IPS-18a (cell line): ENCODE results near the gene TDRD6.

ENCODE experiments used
- H3K27ac ChIP-seq: one replicate; pipeline ENCODE4 v1.5.1; 2013; ENCODE audit warnings: low read length
- H3K27me3 ChIP-seq: one replicate; pipeline ENCODE4 v1.6.1; 2013; ENCODE audit warnings: mild to moderate bottlenecking, low read length; ENCODE audit not compliant: control insufficient read depth, insufficient read depth
- H3K36me3 ChIP-seq: one replicate; pipeline ENCODE4 v1.6.1; 2013; ENCODE audit warnings: low read depth, low read length; ENCODE audit not compliant: control insufficient read depth
- H3K4me1 ChIP-seq: one replicate; pipeline ENCODE4 v1.6.1; 2013; ENCODE audit warnings: low read depth, low read length; ENCODE audit not compliant: control insufficient read depth
- H3K4me3 ChIP-seq: one replicate; pipeline ENCODE4 v1.5.1; 2013; ENCODE audit warnings: low read length
- H3K9ac ChIP-seq: one replicate; pipeline ENCODE4 v1.6.1; 2013; ENCODE audit warnings: mild to moderate bottlenecking, low read length, moderate library complexity
- H3K9me3 ChIP-seq: one replicate; pipeline ENCODE4 v1.6.1; 2013; ENCODE audit warnings: low read depth, low read length; ENCODE audit not compliant: control insufficient read depth

Gene TDRD6

DNA sequence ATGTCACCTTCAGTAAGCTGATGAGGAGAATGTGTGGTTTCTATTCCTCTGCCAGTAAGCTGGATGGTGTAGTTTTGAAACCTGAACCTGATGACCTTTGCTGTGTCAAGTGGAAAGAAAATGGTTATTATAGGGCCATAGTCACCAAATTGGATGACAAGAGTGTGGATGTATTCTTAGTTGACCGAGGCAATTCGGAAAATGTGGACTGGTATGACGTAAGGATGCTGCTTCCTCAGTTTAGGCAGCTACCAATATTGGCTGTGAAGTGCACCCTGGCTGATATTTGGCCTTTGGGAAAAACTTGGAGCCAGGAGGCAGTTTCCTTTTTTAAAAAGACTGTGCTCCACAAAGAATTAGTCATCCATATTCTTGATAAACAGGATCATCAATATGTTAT, 2.0 kb downstream of the TDRD6 start:
- no peak overlapping the region for H3K9ac ChIP-seq
- H3K9me3 ChIP-seq, result no peaks in the 10 kb centered on the region
- no peaks in the 10 kb centered on the region for H3K27me3 ChIP-seq
- no peak overlapping the region for H3K4me3 ChIP-seq
- H3K27ac ChIP-seq, result no peak overlapping the region
- H3K4me1 ChIP-seq, result no peaks in the 10 kb centered on the region
- H3K36me3 ChIP-seq, result no peaks in the 10 kb centered on the region

DNA sequence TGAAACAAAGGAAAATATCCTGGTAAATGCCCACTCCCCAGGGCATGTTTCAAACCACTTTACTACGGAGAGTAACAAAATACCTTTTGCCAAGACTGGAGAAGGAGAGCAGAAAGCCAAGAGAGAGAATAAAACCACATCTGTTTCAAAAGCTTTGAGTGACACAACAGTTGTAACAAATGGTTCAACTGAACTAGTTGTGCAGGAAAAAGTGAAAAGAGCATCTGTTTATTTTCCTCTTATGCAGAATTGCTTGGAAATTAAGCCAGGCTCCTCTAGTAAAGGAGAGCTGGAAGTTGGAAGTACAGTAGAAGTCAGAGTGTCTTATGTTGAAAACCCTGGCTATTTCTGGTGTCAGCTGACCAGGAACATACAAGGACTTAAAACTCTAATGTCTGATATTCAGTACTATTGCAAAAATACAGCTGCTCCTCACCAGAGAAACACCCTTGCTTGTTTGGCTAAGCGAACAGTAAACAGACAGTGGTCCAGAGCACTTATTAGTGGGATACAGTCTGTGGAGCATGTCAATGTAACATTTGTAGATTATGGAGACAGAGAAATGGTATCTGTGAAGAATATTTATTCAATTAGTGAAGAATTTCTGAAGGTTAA, 2.6 kb downstream of the TDRD6 start:
- Histone ChIP-seq H3K4me3 (no peak overlapping the region), H3K36me3 (no peaks in the 10 kb centered on the region), H3K9me3 (no peaks in the 10 kb centered on the region), H3K4me1 (no peaks in the 10 kb centered on the region), H3K27me3 (no peaks in the 10 kb centered on the region), H3K27ac (no peak overlapping the region), H3K9ac (no peak overlapping the region)

DNA sequence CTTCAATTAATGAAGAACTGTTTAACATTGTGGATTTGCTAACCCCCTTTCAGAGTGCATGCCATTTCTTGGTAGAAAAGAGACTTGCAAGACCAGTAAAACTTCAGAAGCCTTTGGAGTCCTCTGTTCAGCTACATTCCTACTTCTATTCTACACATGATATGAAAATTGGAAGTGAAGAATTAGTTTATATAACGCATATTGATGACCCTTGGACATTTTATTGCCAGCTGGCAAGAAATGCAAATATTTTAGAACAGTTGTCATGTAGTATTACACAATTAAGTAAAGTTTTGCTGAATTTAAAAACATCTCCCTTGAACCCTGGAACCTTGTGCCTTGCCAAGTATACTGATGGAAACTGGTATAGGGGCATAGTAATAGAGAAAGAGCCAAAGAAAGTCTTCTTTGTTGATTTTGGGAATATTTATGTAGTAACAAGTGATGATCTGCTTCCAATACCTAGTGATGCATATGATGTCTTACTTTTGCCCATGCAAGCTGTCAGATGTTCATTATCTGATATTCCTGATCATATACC, 3.3 kb downstream of the TDRD6 start:
- H3K27me3 ChIP-seq, result no peaks in the 10 kb centered on the region

DNA sequence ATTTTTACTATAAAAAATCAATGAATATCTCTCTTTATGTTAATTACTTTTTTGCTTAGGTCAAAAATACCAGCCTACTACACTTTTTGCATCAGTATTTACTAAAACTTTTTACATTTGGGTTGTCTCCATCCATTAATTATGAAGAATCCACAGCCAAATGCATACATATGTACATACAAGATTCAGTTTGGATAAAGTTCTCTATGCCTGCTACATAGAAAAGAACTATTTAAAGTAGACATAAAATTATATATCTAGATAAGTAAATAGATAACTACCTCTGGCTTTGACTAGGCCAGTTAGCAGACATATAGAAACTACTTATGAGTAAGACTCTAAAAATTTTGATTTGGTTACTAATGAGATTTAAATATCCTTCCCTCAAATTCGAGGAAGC, 12.3 kb downstream of the TDRD6 start:
- no peaks in the 10 kb centered on the region for H3K9me3 ChIP-seq
- no peaks in the 10 kb centered on the region for H3K27me3 ChIP-seq
- H3K27ac ChIP-seq, result no peak overlapping the region
- no peak overlapping the region for H3K4me3 ChIP-seq
- no peaks in the 10 kb centered on the region for H3K36me3 ChIP-seq
- H3K9ac ChIP-seq, result no peak overlapping the region
- H3K4me1 ChIP-seq, result no peaks in the 10 kb centered on the region

More for the DNA sequence above, 3.3 kb downstream of the TDRD6 start:
- Histone ChIP-seq H3K4me1 (no peaks in the 10 kb centered on the region), H3K9me3 (no peaks in the 10 kb centered on the region), H3K9ac (no peak overlapping the region), H3K27ac (no peak overlapping the region), H3K36me3 (no peaks in the 10 kb centered on the region), H3K4me3 (no peak overlapping the region)

DNA sequence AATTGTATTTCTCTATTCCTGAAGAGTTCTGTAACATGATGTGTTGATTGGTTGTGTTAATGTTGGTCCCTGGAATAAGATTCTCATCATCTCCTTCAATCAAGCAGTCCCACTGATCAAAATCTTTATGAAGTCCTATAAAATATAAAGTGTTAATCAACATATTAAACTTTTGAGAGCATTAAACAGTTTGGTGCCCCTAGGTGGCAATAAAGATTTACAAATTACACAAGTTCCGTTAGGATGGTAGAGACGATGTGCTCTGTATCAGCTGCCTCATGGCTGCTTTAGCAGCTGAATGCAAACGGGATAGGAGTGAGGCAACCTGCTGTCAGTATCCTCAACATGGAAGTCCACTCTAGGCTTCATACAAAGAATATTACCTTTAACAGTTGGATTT, 16.9 kb downstream of the TDRD6 start:
- Histone ChIP-seq H3K4me3 (no peak overlapping the region), H3K9ac (no peak overlapping the region), H3K27ac (no peak overlapping the region), H3K4me1 (no peaks in the 10 kb centered on the region), H3K36me3 (no peaks in the 10 kb centered on the region), H3K9me3 (no peaks in the 10 kb centered on the region), H3K27me3 (no peaks in the 10 kb centered on the region)

DNA sequence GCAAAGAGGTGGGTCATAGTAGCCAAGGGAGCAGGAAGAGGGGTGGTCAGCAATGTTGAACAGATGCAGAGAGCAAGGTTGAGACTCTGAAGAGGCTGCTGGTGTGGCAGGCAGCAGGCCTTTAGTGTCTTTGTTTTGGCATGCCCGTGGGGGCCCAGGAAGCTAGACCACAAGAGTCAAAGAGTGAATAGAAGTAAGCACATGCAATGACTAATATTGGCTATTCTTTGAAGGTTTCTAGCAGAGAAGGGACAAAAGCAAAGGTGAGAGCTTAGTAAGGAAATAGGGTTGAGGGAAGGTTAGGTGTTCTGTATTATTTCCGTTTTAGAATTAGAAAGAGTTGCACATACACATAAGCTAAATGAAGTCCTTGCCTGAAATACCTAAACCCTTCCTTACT, 18.8 kb downstream of the TDRD6 start:
- H3K9me3 ChIP-seq, result no peaks in the 10 kb centered on the region
- no peaks in the 10 kb centered on the region for H3K4me1 ChIP-seq
- no peak overlapping the region for H3K9ac ChIP-seq

DNA sequence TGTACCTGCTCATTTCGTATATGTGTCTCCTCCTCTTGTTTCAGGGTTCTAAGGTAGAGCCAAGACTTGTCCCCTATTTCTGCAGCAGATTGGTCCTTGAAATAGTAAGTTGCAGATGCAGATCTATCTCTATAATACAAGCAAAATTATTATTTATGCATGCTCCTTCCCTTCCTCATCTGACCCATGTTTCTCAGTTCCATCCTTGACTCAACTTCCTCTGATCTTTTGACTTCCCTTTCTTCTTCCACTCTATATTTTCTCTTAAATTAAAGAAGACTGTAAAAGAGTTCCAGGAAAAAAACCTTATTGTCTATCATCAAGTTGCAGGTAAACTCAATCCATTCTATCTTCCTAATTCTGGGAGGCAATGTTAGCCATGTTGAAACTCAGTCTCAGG, 23.8 kb downstream of the TDRD6 start:
- H3K4me3 ChIP-seq, result no peak overlapping the region
- no peak overlapping the region for H3K27ac ChIP-seq
- no peaks in the 10 kb centered on the region for H3K27me3 ChIP-seq
- H3K4me1 ChIP-seq, result no peaks in the 10 kb centered on the region
- H3K9ac ChIP-seq, result no peak overlapping the region
- H3K9me3 ChIP-seq, result no peaks in the 10 kb centered on the region
- no peaks in the 10 kb centered on the region for H3K36me3 ChIP-seq

More for the DNA sequence above, 18.8 kb downstream of the TDRD6 start:
- H3K36me3 ChIP-seq, result no peaks in the 10 kb centered on the region
- no peak overlapping the region for H3K27ac ChIP-seq
- H3K4me3 ChIP-seq, result no peak overlapping the region
- H3K27me3 ChIP-seq, result no peaks in the 10 kb centered on the region

DNA sequence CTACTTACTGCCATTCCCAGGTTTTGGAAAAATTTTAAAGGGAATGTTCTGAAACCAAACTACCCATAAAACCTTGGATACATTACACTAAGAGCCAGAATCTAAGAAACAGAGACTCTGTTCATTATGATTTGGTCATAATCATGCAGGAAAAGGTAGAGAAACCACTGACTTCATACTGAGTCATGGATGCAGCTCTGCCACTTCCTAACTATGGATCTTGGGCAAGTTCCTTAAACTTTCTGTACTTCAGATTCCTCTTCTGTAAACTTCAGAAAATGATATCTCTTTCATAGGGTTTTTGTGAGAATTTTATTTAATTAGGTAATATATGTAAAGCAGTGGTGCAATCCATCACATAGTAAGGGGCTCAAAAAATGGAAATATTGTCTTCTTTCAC, 27.5 kb downstream of the TDRD6 start:
- Histone ChIP-seq H3K4me1 (no peaks in the 10 kb centered on the region), H3K9ac (no peak overlapping the region), H3K27ac (no peak overlapping the region), H3K27me3 (no peaks in the 10 kb centered on the region), H3K9me3 (no peaks in the 10 kb centered on the region), H3K36me3 (no peaks in the 10 kb centered on the region), H3K4me3 (no peak overlapping the region)

DNA sequence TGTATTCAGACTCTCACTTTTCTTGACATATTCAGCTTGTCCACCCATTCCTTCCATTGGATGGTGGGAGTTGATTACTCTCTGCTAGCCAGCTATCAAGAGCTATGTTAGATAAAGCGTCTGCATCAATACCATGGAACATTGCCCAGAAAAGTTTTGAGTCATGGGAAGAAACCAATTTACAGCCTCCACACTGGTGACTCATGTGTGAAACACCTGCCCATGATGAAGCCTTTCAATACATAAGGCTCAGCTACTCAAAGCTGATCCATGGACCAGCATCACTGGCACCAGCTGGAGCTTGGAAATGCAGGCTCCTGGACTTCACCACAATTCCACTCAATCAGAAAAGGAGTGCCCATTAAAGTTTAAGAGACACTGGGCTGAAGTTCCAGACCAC, 31.4 kb downstream of the TDRD6 start:
- H3K4me3 ChIP-seq, result no peak overlapping the region
- H3K36me3 ChIP-seq, result no peaks in the 10 kb centered on the region
- no peaks in the 10 kb centered on the region for H3K4me1 ChIP-seq
- H3K9ac ChIP-seq, result no peak overlapping the region
- H3K27ac ChIP-seq, result no peak overlapping the region
- no peaks in the 10 kb centered on the region for H3K9me3 ChIP-seq
- H3K27me3 ChIP-seq, result no peaks in the 10 kb centered on the region

DNA sequence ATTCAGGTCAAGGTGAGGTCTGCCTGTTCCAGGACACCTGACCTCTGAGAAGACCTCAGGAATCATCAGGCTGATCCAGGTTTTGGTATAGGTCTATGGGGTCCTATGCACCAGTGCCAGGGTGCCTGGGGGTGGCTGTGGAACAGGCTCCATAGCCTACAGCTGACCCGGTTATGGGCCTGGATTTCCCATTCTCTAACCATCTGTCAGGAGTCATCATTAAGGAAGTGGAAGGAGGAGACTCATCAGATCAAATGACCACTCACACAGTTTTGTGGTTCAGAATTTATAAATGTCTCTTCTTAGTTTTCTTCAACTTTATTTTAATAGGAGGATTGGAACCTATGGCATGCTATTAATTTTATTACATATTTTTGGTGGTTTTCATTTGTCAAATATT, 32.7 kb downstream of the TDRD6 start:
- Histone ChIP-seq H3K36me3 (no peaks in the 10 kb centered on the region), H3K9ac (no peak overlapping the region)

DNA sequence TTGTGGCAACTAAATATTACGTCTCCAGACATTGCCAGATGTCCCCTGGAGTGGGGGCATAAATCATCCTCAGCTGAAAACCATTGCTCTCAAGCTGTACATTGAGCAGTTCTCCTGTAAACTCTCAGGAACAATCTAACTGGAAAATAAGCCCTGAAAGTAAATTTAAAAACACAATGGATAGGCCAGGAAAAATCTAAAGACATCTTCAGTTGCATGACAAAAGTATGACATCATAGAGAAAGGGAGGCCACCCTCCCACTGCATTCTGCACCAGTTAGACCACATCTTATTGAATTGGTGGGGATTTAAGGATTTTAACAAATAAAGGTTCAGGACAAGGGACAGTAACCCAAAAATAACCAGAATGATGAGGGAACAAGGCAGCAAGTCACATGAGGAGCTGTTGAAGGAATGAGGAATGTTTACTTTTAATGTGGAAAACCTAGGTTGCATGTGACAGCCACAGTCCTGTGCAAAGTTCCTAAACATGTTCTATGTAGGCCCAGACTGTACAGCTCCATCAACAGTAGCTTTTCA, 42.2 kb downstream of the TDRD6 start:
- Histone ChIP-seq H3K27me3 (peaks cover 4% of the 10 kb centered on the region), H3K36me3 (no peaks in the 10 kb centered on the region), H3K4me1 (no peaks in the 10 kb centered on the region), H3K9me3 (no peaks in the 10 kb centered on the region), H3K9ac (no peak overlapping the region), H3K27ac (no peak overlapping the region), H3K4me3 (no peak overlapping the region)

More for the DNA sequence above, 32.7 kb downstream of the TDRD6 start:
- Histone ChIP-seq H3K9me3 (no peaks in the 10 kb centered on the region), H3K27ac (no peak overlapping the region), H3K27me3 (no peaks in the 10 kb centered on the region), H3K4me1 (no peaks in the 10 kb centered on the region), H3K4me3 (no peak overlapping the region)

DNA sequence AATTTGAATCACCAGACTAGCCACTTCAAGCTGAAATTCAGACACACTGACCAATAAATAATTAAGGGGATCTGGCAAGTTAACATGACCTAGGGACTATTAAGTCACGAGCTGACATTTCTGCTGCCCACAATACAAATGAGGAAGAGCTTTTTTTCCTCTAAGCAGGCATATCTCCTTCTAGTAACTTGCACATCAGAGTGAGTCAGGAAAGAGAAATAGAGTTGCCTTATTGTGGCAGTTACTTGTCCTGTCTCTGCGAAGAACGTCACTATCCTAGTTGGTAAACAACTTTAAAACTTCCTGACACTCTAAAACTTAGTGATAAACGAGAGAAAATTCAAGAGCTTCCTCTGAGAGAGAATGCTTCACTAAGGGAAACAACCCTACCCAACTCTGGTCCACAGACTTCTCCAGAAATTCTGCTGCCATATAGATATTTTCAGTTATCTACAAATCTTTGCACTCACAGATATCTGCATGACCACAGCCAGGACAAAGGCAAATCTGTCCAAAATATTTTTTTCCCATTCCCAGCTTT, 43.3 kb downstream of the TDRD6 start:
- no peaks in the 10 kb centered on the region for H3K36me3 ChIP-seq
- peaks cover 4% of the 10 kb centered on the region for H3K4me1 ChIP-seq
- no peak overlapping the region for H3K4me3 ChIP-seq
- H3K27me3 ChIP-seq, result peaks cover 14% of the 10 kb centered on the region
- no peak overlapping the region for H3K9ac ChIP-seq
- H3K27ac ChIP-seq, result no peak overlapping the region
- no peaks in the 10 kb centered on the region for H3K9me3 ChIP-seq
